CD4-positive, alpha-beta T cell treated with Interleukin-15 for 1 hour (primary cell): ENCODE results near the gene SOCS3.

ENCODE experiments used
- DNase-seq: peaks from one replicate; pipeline ENCODE4 v3.0.0-alpha.2; 2020

Gene SOCS3

GRCh38 chr17:78366109-78366848 is 6.4 kb upstream of the SOCS3 start:
- DNase-seq, result no peak

GRCh38 chr17:78365561-78366108 is 5.8 kb upstream of the SOCS3 start:
- DNase-seq, result no peak

GRCh38 chr17:78364436-78365281 is 4.8 kb upstream of the SOCS3 start:
- DNase-seq, result no peak

- no peak for DNase-seq
Observed at GRCh38 chr17:78362671-78363070, 2.8 kb upstream of the SOCS3 start.

DNA sequence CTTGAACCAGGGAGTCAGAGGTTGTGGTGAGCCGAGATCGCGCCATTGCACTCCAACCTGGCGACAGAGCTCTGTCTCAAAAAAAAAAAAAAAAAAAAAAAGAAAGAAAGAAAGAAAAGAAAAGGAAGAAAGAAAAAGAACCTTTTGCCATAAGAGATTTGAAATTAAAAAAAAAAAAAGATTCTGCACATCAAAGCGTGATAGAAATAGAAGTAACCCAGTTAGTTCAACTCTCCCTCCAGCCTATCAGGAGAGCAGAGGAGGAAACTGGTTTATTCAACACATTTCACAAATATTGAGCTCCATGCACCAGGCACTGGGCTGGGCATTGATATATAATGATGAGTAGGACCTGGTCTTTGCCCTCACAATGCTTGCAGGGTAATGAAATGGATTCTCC is 2.4 kb upstream of the SOCS3 start:
- no peak for DNase-seq

- DNase-seq, result no peak
Observed at GRCh38 chr17:78361225-78361701, 1.4 kb upstream of the SOCS3 start.

- DNase-seq, result peak; percentile 84
Observed at GRCh38 chr17:78360371-78361224, 721 bp upstream of the SOCS3 start.

DNA sequence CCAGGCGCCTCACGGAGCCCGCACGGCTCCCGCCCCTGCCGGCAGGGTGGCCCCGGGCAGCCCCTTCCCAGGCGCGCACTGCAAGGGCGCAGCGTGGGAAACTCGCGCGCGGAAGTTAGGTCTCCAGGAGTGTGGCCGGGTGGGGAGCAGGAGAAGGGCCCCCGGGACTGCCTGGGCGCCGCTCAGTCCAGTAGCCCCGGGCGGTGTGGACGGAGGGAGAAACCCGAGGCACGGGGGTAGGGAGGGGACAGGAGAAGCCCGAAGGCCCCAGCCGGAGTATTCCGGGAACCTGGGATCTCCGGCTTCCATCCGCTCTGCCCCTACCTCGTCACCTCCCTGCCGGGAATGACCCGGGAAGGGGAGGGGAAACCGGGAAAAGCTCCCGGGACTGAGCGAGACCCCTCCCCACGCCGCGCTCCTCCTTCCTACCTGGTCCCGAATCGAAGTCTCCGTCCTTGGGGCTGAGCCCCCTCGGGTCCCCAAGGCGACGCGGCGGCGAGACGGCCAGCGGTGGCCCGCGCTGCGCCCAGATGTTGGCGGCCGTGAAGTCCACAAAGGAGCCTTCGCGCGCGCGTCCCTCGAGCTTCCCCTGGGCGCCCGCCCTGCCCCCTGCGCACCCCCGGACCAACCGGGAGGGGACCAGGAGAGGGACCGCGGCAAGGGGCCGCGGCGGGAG is 418 bp downstream of the SOCS3 start:
- no peak for DNase-seq

DNA sequence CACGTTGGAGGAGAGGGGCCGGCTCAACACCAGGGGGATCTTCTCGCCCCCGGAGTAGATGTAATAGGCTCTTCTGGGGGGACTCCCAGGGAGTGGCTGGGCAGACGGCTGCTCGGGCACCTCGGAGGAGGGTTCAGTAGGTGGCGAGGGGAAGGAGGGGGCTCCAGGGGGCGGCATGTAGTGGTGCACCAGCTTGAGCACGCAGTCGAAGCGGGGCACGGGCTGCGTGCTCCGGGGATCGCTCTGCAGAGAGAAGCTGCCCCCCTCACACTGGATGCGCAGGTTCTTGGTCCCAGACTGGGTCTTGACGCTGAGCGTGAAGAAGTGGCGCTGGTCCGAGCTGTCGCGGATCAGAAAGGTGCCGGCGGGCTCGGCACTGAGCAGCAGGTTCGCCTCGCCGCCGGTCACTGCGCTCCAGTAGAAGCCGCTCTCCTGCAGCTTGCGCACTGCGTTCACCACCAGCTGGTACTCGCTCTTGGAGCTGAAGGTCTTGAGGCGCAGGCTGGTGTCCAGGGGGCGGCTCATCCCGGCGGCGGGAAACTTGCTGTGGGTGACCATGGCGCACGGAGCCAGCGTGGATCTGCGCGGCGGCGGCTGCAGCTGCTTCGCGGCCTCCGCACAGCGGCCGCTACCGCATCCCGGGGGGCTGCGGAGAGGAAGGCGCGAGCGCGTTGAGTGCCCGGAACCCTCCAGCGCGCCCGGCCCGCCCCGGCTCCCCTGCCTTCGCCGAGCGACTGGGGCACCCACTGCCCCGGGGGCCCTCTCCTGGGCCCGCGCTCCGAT is 1.1 kb downstream of the SOCS3 start:
- DNase-seq, result no peak

DNA sequence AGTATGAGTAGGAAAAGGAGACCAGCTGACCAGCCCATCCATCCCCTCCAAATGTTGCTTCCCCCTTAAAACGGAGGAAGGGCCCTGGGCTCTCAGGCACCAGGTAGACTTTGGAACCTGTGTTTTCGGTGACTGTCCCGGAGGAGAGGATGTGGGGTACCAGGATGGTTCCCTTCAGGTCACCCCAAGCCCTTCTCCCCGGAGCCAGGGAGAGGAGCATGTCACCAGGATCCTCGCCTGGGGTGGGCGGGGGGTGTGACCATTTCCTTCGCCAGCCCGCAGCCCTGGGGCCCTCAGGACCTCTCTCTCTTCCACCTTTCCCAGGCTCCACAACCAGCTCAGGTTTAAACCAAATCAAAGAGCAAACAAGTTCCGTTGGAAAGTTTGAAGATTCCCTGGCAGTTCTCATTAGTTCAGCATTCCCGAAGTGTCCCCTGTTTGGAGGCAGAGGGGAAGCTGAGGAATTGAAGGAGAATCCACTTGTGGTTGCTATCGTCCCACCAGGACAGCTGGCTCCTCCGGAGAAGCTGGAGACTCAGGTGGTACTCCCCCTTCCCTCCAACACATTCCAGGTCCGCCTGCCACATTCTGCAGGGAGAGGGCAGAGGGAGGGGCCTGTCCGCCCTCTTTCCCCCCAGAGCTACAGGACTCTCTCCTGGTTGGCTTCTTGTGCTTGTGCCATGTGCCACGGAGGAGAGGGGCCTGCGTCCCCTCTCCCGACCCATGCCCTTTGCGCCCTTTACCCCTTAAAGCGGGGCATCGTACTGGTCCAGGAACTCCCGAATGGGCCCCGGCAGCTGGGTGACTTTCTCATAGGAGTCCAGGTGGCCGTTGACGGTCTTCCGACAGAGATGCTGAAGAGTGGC is 2.0 kb downstream of the SOCS3 start:
- DNase-seq, result no peak

GRCh38 chr17:78357177-78357586 is 2.7 kb downstream of the SOCS3 start:
- no peak for DNase-seq

GRCh38 chr17:78356101-78356713 is 3.7 kb downstream of the SOCS3 start:
- peak; percentile 96 for DNase-seq

DNA sequence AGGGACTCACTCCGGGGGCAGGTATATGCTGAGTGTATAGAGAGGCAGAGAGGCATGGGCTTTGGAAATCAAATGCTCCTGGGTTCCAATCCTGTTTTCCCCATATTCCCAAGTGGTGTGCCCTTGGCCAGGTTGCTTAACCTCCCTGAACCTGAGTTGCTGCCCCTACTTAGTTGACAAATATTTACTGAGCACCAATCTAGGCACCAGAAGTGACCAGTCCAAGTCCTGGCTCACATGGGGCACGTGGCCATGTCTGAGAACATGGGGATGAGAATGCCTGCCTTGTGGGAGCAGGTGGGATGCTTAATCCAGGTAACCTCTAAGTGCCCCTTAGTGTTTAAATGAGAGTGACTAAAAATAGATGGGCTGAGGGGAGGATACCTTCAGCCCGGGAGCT is 4.2 kb downstream of the SOCS3 start:
- no peak for DNase-seq

DNA sequence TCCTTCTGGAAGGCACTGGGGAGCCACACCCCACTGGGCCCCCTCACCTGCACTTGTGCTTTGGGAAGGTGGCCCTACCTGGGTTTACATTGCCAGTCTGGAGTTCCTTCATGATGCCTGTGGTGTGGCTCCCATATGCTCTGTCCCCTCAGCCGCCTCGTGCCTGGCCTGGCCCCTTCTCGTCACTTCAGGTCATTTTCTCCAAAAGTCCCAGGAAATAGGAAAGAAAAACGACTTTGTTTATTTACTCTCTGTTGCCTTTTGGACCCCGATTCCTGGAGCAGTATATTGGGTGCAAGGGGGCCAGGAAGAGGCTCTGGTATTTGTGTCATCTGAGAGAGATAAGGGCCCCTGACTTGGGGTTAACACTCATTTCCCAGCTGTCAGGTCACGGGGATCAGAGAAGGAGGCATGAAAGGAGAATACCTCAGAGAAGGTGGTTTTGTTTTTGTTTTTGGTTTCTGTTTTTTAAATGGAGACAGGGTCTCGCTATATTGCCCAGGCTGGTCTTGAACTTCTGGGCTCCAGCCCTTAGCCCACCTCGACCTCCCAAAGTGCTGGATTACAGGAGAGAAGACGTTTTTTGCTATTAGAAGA is 4.7 kb downstream of the SOCS3 start:
- DNase-seq, result no peak

DNA sequence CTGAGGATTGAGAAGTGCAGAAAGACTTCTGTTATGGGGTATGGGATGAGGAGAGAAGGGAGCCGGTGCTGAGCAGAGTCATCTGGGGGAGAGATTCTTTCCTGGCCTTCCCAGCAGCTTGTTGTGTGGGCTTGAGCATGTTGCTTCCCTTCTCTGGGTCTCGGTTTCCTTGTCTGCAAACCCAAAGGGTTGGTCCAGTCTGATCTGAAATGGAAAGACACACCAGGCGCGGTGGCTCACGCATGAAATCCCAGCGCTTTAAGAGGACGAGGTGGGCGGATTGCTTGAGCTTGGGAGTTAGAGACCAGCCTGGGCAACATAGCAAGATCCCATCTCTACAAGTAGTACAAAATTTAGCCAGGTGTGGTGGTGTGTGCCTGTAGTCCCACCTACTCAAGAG is 6.0 kb downstream of the SOCS3 start:
- DNase-seq, result no peak

GRCh38 chr17:78351449-78352006 is 8.3 kb downstream of the SOCS3 start:
- no peak for DNase-seq

GRCh38 chr17:78349891-78350642 is 9.8 kb downstream of the SOCS3 start:
- no peak for DNase-seq

DNA sequence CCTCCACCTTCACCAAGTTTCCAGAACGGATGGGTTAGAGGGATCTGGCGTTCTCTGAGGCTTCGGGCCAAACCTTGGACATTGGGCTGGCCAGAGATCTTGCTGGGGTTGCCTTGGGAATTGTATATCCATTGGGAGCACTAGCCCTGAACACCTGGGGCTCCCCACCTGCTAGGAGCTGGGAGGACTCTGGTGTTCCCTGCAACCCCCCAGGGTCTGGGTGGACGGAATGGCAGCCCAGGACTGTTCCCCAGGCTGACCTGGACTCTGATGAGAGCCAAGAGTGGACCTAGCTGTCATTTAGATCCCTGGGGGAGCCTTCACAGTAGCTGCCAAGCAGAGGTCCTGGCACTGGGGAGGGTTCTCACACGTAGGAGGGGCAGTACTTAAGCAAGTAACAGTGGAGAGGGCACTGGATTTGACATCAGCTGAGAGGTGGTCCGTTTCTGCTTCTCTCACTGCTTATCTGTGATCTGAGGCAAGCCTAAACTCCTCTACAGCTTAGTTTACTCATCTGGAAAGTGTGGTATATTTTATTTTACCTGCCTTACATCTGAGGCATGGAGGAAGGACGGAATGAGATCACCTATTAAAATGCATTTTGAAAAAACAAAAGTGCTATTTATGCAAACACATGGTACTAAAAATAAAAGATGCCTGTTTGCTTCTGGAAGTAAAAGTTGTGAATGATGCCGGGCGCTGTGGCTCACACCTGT is 11.7 kb downstream of the SOCS3 start:
- no peak for DNase-seq
